ENCODE results near the gene SUN1.

Gene SUN1

GRCh38 chr7:835485-836401 lies 3.5 kb downstream of the SUN1 start:
- peak; percentile 34 for DNase-seq (ENCODE audit: low read depth)
- H3K4me3 ChIP-seq (ENCODE audit: low read depth, low read length) = no peak overlapping the region
- TF ChIP-seq MYC (IDR thresholded peaks at IDR 0.05; ENCODE audit: low read depth, low read length) = no peak
- TF ChIP-seq POLR2A (IDR thresholded peaks at IDR 0.05; ENCODE audit: extremely low read depth, insufficient read length) = no peak
- TF ChIP-seq CTCF (IDR thresholded peaks at IDR 0.05; ENCODE audit: low read depth, low read length) = no peak
- TF ChIP-seq MAX (IDR thresholded peaks at IDR 0.05; ENCODE audit: low read depth, low read length) = no peak

GRCh38 chr7:836429-836828 lies 4.2 kb downstream of the SUN1 start:
- TF ChIP-seq CTCF (IDR thresholded peaks at IDR 0.05; ENCODE audit: low read depth, low read length) = peak; percentile 54
- TF ChIP-seq MYC (IDR thresholded peaks at IDR 0.05; ENCODE audit: low read depth, low read length) = no peak
- TF ChIP-seq MAX (IDR thresholded peaks at IDR 0.05; ENCODE audit: low read depth, low read length) = no peak
- H3K4me3 ChIP-seq (ENCODE audit: low read depth, low read length) = no peak overlapping the region
- peak; percentile 47 for DNase-seq (ENCODE audit: low read depth)

GRCh38 chr7:837001-837400 lies 4.7 kb downstream of the SUN1 start:
- no peak overlapping the region for H3K4me3 ChIP-seq (ENCODE audit: low read depth, low read length)

GRCh38 chr7:840001-840600 lies 7.8 kb downstream of the SUN1 start:
- H3K4me3 ChIP-seq (ENCODE audit: low read depth, low read length) = no peak overlapping the region
- no peak for TF ChIP-seq MYC (IDR thresholded peaks at IDR 0.05; ENCODE audit: low read depth, low read length)
- no peak for TF ChIP-seq MAX (IDR thresholded peaks at IDR 0.05; ENCODE audit: low read depth, low read length)
- no peak for TF ChIP-seq CTCF (IDR thresholded peaks at IDR 0.05; ENCODE audit: low read depth, low read length)
- no peak for TF ChIP-seq POLR2A (IDR thresholded peaks at IDR 0.05; ENCODE audit: extremely low read depth, insufficient read length)
- no peak for DNase-seq (ENCODE audit: low read depth)

More at GRCh38 chr7:837001-837400, 4.7 kb downstream of the SUN1 start:
- TF ChIP-seq POLR2A (IDR thresholded peaks at IDR 0.05; ENCODE audit: extremely low read depth, insufficient read length) = no peak
- TF ChIP-seq MAX (IDR thresholded peaks at IDR 0.05; ENCODE audit: low read depth, low read length) = no peak
- no peak for TF ChIP-seq CTCF (IDR thresholded peaks at IDR 0.05; ENCODE audit: low read depth, low read length)
- no peak for TF ChIP-seq MYC (IDR thresholded peaks at IDR 0.05; ENCODE audit: low read depth, low read length)
- DNase-seq (ENCODE audit: low read depth) = no peak

GRCh38 chr7:841943-842342 lies 9.7 kb downstream of the SUN1 start:
- no peak overlapping the region for H3K4me3 ChIP-seq (ENCODE audit: low read depth, low read length)
- DNase-seq (ENCODE audit: low read depth) = no peak
- no peak for TF ChIP-seq MAX (IDR thresholded peaks at IDR 0.05; ENCODE audit: low read depth, low read length)
- TF ChIP-seq MYC (IDR thresholded peaks at IDR 0.05; ENCODE audit: low read depth, low read length) = no peak
- TF ChIP-seq CTCF (IDR thresholded peaks at IDR 0.05; ENCODE audit: low read depth, low read length) = no peak
- no peak for TF ChIP-seq POLR2A (IDR thresholded peaks at IDR 0.05; ENCODE audit: extremely low read depth, insufficient read length)

Data from NB4 (cell line).